BE2C (cell line): ENCODE measurements around the gene TNFRSF12A.

Experiments
- DNase-seq: peaks from one replicate; pipeline ENCODE4 v3.0.0-alpha.2; 2020
- H3K27me3 ChIP-seq: fragments of 250-450 bp; sonication (Bioruptor Pico); 2 replicates; pipeline ENCODE4 v1.5.1; 2020; ENCODE audit warnings: mild to moderate bottlenecking
- H3K36me3 ChIP-seq: fragments of 250-450 bp; sonication (Bioruptor Pico); 2 replicates; pipeline ENCODE4 v1.5.1; 2020; ENCODE audit warnings: mild to moderate bottlenecking
- H3K4me1 ChIP-seq: fragments of 250-450 bp; sonication (Bioruptor Pico); 2 replicates; pipeline ENCODE4 v1.5.1; 2020
- H3K4me3 ChIP-seq: 2 replicates; pipeline ENCODE4 v1.5.1; 2011; ENCODE audit warnings: low read depth, low read length
- H3K9me3 ChIP-seq: fragments of 250-450 bp; sonication (Bioruptor Pico); 2 replicates; pipeline ENCODE4 v1.5.1; 2020
- TF ChIP-seq, protein P1 (sequence below): IDR thresholded peaks from 2 replicates; pipeline ENCODE4 v1.5.1; 2012; ENCODE audit warnings: mild to moderate bottlenecking, low read depth, low read length

TNFRSF12A gene

DNA sequence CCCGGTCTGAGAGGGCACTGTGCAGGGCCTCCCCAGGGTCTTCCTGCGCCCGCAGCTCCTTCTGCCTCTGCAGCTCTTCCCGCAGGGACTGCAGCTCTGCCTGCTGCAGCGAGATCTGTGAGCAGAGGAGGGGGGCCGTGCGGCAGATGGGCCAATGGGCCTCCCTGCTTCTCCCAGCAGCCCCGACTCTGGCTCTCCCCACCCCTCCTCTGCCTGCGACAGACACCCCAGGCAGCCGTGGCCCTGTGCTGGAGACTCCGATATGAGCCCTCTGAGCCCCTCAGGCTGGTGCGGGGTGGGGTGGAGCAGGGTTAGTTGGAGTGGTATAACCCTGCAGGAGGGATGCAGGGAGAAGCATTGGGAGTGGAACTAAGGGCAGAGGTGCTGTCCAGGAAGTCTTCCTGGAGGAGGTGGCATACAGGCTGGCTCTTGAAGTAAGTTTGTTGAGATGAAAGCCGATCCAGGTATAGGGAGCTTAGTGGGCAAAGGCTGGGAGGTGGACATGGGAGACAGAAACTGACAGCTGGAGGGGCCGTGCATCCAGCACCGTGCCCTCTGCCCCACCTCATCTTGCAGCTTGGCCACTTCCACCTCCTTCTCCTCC is 8.7 kb downstream of the TNFRSF12A start:
- H3K9me3 ChIP-seq = no peaks in the 10 kb centered on the region
- H3K27me3 ChIP-seq = peaks cover 56% of the 10 kb centered on the region
- TF ChIP-seq, protein P1, sequence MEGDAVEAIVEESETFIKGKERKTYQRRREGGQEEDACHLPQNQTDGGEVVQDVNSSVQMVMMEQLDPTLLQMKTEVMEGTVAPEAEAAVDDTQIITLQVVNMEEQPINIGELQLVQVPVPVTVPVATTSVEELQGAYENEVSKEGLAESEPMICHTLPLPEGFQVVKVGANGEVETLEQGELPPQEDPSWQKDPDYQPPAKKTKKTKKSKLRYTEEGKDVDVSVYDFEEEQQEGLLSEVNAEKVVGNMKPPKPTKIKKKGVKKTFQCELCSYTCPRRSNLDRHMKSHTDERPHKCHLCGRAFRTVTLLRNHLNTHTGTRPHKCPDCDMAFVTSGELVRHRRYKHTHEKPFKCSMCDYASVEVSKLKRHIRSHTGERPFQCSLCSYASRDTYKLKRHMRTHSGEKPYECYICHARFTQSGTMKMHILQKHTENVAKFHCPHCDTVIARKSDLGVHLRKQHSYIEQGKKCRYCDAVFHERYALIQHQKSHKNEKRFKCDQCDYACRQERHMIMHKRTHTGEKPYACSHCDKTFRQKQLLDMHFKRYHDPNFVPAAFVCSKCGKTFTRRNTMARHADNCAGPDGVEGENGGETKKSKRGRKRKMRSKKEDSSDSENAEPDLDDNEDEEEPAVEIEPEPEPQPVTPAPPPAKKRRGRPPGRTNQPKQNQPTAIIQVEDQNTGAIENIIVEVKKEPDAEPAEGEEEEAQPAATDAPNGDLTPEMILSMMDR = no peak
- H3K4me3 ChIP-seq = no peak overlapping the region
- peaks cover 19% of the 10 kb centered on the region for H3K36me3 ChIP-seq
- no peak for DNase-seq
- H3K4me1 ChIP-seq = peaks cover 11% of the 10 kb centered on the region

DNA sequence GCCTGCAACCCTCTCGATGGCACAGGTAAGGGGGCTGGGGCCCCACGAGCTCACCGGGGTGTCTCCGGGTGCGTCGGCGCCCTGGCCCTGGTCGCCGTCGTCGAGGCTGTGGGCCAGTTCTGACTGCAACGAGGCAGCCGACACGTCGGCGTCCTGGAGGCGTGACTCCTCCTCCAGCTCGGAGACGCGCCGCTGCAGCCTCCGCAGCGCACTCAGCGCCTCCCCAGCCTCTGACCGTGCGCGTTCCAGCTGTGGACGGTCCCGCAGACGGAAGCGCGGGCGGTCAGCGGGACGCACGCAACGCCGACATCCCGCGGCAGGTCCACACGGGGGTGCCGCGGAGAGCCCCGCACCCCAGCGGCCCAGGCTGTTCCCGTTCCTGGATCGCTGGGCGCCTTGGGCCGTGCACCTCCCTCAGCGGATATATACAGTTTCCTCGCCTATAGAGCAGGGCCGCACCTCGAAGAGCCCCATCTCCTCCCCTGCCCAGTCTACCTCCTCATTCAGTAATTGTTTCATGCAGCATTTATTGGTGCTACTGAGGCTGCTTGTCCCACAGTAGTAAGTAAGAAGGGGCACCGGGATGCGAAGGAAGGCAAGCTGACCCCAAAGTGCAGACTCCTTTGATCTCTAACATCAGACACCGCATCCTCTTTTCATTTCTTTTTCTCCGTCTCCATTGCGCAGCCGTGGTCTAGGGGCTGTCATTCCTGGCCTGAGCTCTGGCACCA is 9.5 kb downstream of the TNFRSF12A start:
- Histone ChIP-seq H3K36me3 (peaks cover 19% of the 10 kb centered on the region), H3K27me3 (peaks cover 64% of the 10 kb centered on the region), H3K4me1 (peaks cover 11% of the 10 kb centered on the region), H3K9me3 (no peaks in the 10 kb centered on the region), H3K4me3 (no peak overlapping the region)
- DNase-seq = no peak
- TF ChIP-seq, protein P1 = no peak

DNA sequence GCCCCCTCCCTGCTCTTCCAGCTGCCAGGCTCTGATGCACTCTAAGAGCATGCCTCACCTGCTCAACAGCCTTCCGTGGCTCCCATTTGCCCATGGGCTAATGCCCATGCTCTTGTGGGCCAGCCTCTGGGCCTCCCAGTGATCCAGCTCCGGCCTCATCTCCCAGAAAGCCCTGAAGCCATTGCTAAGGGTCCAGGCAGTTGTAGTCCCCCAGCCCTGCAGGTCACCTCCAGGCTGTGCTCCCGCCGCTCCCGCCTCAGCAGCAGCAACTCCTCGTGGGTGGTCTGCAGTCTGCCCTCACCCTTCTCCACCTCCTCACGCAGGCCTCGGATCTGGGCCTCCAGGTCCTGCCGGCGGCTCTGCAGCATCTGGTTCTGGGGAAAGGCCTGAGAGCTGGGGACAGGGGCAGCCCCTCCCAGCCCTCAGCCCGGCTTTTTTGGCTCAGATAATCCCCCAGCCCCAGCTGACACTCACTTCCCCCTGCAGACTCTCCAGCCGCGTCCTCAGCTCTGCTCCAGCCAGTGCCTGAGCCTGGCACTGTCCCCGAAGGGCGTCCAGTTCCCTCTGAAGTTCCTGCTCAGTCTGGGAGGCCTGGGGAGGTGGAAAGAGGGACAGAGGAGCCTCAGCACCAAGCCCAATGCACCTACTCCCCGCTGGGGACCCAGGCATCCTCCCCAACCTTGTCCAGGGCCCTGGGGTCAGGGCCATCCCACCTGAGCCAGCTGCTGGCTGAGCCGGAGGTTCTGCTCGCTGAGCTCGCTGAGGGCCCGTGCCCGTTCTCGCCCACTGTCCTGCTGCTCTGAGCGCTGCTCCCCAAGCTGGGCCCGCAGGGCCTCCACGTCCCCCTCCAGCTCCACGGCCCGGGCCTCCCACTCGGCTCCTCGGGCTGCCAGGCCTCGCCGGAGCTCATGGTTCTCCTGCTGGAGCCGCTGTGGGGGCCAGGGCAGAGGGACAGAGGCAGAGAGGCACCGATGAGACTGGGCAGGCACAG is 10.3 kb downstream of the TNFRSF12A start:
- DNase-seq = no peak
- H3K27me3 ChIP-seq = peaks cover 72% of the 10 kb centered on the region
- peaks cover 11% of the 10 kb centered on the region for H3K4me1 ChIP-seq
- H3K4me3 ChIP-seq = no peak overlapping the region
- no peaks in the 10 kb centered on the region for H3K9me3 ChIP-seq
- TF ChIP-seq, protein P1 = no peak
- peaks cover 19% of the 10 kb centered on the region for H3K36me3 ChIP-seq

DNA sequence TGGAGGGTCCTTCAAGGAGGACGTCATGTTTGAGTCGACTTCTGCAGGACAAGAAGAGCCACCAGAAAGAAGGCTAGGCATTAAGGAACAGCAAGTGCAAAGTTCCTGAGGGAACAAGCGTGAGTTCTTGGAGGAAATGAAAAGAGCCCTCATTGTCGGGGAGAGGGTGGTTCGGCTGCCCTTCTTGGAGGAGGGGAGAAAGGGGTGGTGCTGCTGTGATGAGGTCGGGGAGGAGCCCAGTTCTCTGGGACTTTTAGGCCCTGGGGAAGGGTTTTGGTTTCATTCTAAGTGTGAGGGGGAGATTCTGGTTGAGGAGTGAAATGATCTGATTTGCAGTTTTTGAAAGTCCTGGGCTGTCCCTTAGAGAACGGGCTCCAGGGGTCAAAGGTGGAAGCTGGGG is 12.5 kb downstream of the TNFRSF12A start:
- DNase-seq = no peak
- TF ChIP-seq, protein P1 = no peak
- no peaks in the 10 kb centered on the region for H3K9me3 ChIP-seq
- H3K4me1 ChIP-seq = peaks cover 11% of the 10 kb centered on the region
- peaks cover 93% of the 10 kb centered on the region for H3K27me3 ChIP-seq
- no peak overlapping the region for H3K4me3 ChIP-seq
- H3K36me3 ChIP-seq = no peaks in the 10 kb centered on the region

DNA sequence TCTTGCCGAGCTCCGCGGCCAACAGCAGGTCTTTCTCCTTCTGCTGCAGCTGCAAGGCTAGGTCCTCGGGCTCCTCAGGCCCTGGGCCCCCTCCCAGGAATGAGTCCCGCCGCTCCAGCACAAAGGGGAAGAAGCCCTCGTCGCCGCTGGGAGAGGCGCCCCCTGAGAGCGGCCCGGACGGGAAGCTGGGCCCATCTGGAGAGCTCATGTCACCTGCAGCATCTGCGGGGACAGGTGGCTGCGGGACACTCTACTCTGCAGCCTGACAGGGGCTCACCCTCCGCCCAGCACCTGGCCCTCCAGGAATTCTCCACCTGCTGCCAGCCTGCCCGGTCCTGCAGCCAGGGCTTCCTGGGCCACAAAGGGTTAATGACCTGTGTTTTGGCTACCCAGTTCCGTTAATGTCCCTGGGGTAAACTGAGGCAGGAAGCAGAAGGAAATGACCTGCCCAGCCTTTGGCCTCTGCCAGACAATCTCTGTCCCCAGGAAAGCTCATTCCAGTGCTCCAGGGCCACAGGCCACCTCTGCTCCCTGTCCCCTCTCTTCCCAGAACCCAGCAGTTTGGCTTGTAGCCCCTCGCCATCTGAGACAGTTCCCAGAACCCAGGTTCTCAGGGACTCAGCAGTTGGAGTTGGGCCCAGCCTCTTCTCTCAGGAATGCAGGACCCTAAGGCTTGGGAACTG is 15.3 kb downstream of the TNFRSF12A start:
- H3K4me1 ChIP-seq = peaks cover 3% of the 10 kb centered on the region; the same call in 1 of the 2 replicates
- H3K27me3 ChIP-seq = peaks cover 99% of the 10 kb centered on the region
- TF ChIP-seq, protein P1 = no peak
- H3K36me3 ChIP-seq = no peaks in the 10 kb centered on the region
- DNase-seq = no peak
- H3K9me3 ChIP-seq = no peaks in the 10 kb centered on the region
- no peak overlapping the region for H3K4me3 ChIP-seq
